ENCODE data around the gene TRA2A. TPM values are rescaled to one million over a fixed set of nuclear protein-coding genes. Genes with fewer than 3 reads are reported as not detected.

Gene TRA2A
- total and polyA plus RNA-seq, 2 of the 13 experiments (the other 11 are each of a cell fraction or from before 2014, with no cell fraction given): 39.1 to 41.6 TPM

DNA sequence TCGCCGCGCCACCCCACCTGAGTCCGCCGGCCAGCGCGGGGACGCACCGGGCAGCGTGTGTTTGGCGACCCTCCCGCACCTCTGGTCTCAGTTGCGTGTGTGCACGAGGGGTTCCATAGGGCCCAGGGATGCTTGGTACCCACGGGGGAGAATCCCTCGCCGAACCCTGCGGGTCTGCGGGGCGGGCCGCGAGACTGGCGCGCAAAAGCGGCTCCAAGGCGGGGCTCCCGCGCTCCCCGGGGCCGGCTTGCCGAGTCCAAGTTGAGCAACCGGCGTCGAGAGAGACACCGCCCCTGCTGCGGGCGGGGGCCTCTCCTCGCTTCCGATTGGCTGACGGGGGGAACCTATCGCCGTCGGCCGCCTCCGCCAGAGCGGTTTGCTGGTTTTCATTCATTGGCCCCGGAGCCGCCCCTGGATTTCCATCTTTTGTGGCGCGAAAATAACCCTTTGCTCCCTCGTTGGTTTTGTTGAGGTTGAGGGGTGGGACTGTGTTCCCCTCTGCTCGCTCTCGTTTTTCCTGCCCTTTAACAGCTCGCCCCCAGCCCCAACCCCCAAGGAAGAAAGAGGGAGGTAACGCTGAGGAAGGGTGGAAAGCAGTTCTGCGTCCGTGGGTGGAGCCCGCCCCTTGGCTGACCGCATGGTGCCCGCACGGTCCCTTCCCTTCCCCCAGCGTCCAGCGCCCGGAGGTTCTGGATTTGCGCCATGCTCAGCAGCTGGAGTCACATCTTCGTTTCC lies 57.5 kb downstream of the TRA2A start (continued):
- TF ChIP-seq GZF1 (CRISPR knock-in tag; IDR thresholded peaks at IDR 0.05) (no peak; the same call in 1 of the 2 replicates), BRF2 (CRISPR knock-in tag; IDR thresholded peaks at IDR 0.05) (no peak; the same call in 1 of the 2 replicates), ELF1 (CRISPR knock-in tag; IDR thresholded peaks at IDR 0.05) (no peak), RFX1 (IDR thresholded peaks at IDR 0.05) (no peak), NKX3-1 (CRISPR knock-in tag; IDR thresholded peaks at IDR 0.05) (peak; percentile 69), ETS1 (CRISPR knock-in tag; IDR thresholded peaks at IDR 0.05) (peak; percentile 71; the same call in 1 of the 2 replicates), ATRX (CRISPR knock-in tag; IDR thresholded peaks at IDR 0.05; ENCODE audit: borderline replicate concordance) (no peak), MXD4 (CRISPR knock-in tag; IDR thresholded peaks at IDR 0.05) (peak; percentile 53), HMGA1 (CRISPR knock-in tag; conservative IDR thresholded peaks at IDR 0.05) (no peak), CEBPB (IDR thresholded peaks at IDR 0.05; ENCODE audit: borderline replicate concordance, low read depth, low read length) (peak; percentile 96), CCDC6 (CRISPR knock-in tag; IDR thresholded peaks at IDR 0.05) (peak; percentile 68), RERE (CRISPR knock-in tag; IDR thresholded peaks at IDR 0.05; ENCODE audit: low read depth) (no peak), ZNF777 (CRISPR knock-in tag; IDR thresholded peaks at IDR 0.05) (peak; percentile 49; the same call in 1 of the 2 replicates), ZNF557 (CRISPR knock-in tag; IDR thresholded peaks at IDR 0.05) (0 out of 2 replicates have a peak, but pooled peaks have one; percentile 52), NCOA2 (CRISPR knock-in tag; IDR thresholded peaks at IDR 0.05) (no peak), ZNF841 (CRISPR knock-in tag; IDR thresholded peaks at IDR 0.05; ENCODE audit: borderline replicate concordance) (peak; percentile 50; the same call in 1 of the 2 replicates), HOXA9 (CRISPR knock-in tag; IDR thresholded peaks at IDR 0.05; ENCODE audit: borderline replicate concordance) (peak; percentile 83), SMAD9 (CRISPR knock-in tag; IDR thresholded peaks at IDR 0.05) (no peak)
- TF ChIP-seq, protein P1, sequence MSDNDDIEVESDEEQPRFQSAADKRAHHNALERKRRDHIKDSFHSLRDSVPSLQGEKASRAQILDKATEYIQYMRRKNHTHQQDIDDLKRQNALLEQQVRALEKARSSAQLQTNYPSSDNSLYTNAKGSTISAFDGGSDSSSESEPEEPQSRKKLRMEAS (IDR thresholded peaks at IDR 0.05): peak; percentile 97
- TF ChIP-seq, protein P2, sequence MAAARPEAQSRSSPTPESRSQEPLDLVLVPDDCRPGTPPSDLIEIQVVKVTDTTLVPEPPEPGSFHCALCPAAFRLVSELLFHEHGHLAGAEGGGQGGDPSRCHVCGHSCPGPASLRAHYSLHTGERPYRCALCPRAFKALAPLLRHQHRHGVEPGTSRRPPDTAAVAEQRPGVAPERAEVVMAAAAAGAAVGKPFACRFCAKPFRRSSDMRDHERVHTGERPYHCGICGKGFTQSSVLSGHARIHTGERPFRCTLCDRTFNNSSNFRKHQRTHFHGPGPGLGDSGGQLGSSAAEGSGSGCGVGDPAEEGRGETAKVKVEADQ (CRISPR knock-in tag; IDR thresholded peaks at IDR 0.05; ENCODE audit: borderline replicate concordance): no peak

Data from HepG2 (cell line).